Esophagus squamous epithelium (tissue), 4 donors: Measurements from ENCODE around the gene SMC5.

Source experiments
- POLR2A ChIP-seq, 4 donors: fragments of 450-650 bp; IDR thresholded peaks; one replicate each; pipeline ENCODE4 v1.6.1; 2017; ENCODE audit warnings: antibody characterized with exemption in 4 of 4, mild to moderate bottlenecking in 4 of 4, moderate library complexity in 3 of 4
- TF ChIP-seq, protein P1 (sequence below), 6 experiments: fragments of 450-650 bp in 4 of 6; fragments of 200-600 bp in 2 of 6; sonication (generic) in 2 of 6; IDR thresholded peaks; one replicate each; pipeline ENCODE4 v1.5.1; 2016 to 2019; ENCODE audit warnings: antibody characterized with exemption in 6 of 6, mild to moderate bottlenecking in 4 of 6, moderate library complexity in 4 of 6

DNA sequence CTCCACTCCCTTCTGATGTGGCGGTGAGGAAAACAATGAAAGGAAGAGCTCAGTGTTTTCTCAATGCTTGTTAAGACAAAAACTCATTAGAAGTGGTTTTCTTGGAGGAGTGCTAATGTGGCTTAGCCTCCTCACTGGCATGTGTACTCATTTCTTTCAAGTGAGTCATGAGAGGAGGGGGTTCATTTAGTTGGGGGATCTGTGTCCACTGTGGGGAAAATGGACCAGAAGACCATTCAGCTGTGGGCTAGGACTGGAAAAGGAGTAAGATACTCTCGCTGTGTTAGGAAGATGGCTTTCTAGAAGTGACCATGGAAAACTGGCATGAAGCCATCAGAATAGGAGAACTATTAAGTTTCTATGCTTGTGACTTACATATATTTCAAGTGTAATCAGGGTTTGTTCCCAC is 132.2 kb downstream of the SMC5 start:
- TF ChIP-seq, protein P1, sequence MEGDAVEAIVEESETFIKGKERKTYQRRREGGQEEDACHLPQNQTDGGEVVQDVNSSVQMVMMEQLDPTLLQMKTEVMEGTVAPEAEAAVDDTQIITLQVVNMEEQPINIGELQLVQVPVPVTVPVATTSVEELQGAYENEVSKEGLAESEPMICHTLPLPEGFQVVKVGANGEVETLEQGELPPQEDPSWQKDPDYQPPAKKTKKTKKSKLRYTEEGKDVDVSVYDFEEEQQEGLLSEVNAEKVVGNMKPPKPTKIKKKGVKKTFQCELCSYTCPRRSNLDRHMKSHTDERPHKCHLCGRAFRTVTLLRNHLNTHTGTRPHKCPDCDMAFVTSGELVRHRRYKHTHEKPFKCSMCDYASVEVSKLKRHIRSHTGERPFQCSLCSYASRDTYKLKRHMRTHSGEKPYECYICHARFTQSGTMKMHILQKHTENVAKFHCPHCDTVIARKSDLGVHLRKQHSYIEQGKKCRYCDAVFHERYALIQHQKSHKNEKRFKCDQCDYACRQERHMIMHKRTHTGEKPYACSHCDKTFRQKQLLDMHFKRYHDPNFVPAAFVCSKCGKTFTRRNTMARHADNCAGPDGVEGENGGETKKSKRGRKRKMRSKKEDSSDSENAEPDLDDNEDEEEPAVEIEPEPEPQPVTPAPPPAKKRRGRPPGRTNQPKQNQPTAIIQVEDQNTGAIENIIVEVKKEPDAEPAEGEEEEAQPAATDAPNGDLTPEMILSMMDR (IDR thresholded peaks at IDR 0.05) = no peak
- TF ChIP-seq POLR2A (IDR thresholded peaks at IDR 0.05) = no peak
